ENCODE results near the gene AJM1.

AJM1 gene

GRCh38 chr9:136808075-136808805 is 34.0 kb upstream of the AJM1 start:
- ATAC-seq: peak; percentile 39 to 43

GRCh38 chr9:136808806-136809158 is 33.5 kb upstream of the AJM1 start:
- no peak for ATAC-seq

GRCh38 chr9:136814725-136815421 is 27.4 kb upstream of the AJM1 start:
- ATAC-seq: no peak

GRCh38 chr9:136815422-136815782 is 26.9 kb upstream of the AJM1 start:
- no peak for ATAC-seq

GRCh38 chr9:136820971-136821825 is 21.1 kb upstream of the AJM1 start:
- ATAC-seq: no peak

GRCh38 chr9:136821826-136822544 is 20.3 kb upstream of the AJM1 start:
- no peak for ATAC-seq

GRCh38 chr9:136823136-136824046 is 18.9 kb upstream of the AJM1 start:
- no peak for ATAC-seq

GRCh38 chr9:136824496-136825225 is 17.6 kb upstream of the AJM1 start:
- ATAC-seq: no peak

- ATAC-seq: no peak
Observed at GRCh38 chr9:136825295-136826187, 16.7 kb upstream of the AJM1 start.

GRCh38 chr9:136826188-136826541 is 16.1 kb upstream of the AJM1 start:
- no peak for ATAC-seq

GRCh38 chr9:136826703-136827582 is 15.3 kb upstream of the AJM1 start:
- no peak for ATAC-seq

- no peak for ATAC-seq
Observed at GRCh38 chr9:136827794-136828473, 14.3 kb upstream of the AJM1 start.

GRCh38 chr9:136828474-136829140 is 13.7 kb upstream of the AJM1 start:
- no peak for ATAC-seq

GRCh38 chr9:136829412-136829811 is 12.9 kb upstream of the AJM1 start:
- ATAC-seq: no peak

GRCh38 chr9:136829981-136830885 is 12.0 kb upstream of the AJM1 start:
- ATAC-seq: no peak

GRCh38 chr9:136831002-136831719 is 11.1 kb upstream of the AJM1 start:
- ATAC-seq: no peak
